ENCODE results near the gene SLC25A5. TPM values are rescaled to one million over a fixed set of nuclear protein-coding genes. Genes with fewer than 3 reads are reported as not detected.
A peak's percentile ranks its signal among the peaks of the same experiment; 100 is the strongest.
"Not testable (repeated sequence)": the region's sequence is repeated elsewhere in the genome, so short reads cannot be mapped to it uniquely, and the experiment has no call there.

SLC25A5 gene
- total RNA-seq, 1 donor, result 165 TPM

GRCh38 chrX:119501511-119502148 lies 33.4 kb downstream of the SLC25A5 start:
- no peaks in the 10 kb centered on the region for H4K20me1 ChIP-seq (ENCODE audit: insufficient read depth, low read length)
- no peak for TF ChIP-seq CTCF (IDR thresholded peaks at IDR 0.05; ENCODE audit: extremely low read depth, low read depth, low read length)
- H3K4me2 ChIP-seq (ENCODE audit: insufficient read depth, low read length), result no peak overlapping the region
- H3K4me1 ChIP-seq (ENCODE audit: insufficient read depth, low read length), result peaks cover 14% of the 10 kb centered on the region
- no peak overlapping the region for H2AFZ ChIP-seq (ENCODE audit: low read length)
- H3K9me3 ChIP-seq (ENCODE audit: low read depth, low read length), result no peaks in the 10 kb centered on the region
- DNase-seq (ENCODE audit: insufficient read length, low spot score, missing footprints), result no peak
- H3K79me2 ChIP-seq (ENCODE audit: insufficient read depth, low read length), result no peaks in the 10 kb centered on the region
- H3K27ac ChIP-seq (ENCODE audit: low read depth, low read length), result no peak overlapping the region
- no peaks in the 10 kb centered on the region for H3K36me3 ChIP-seq (ENCODE audit: insufficient read depth, low read length)
- H3K4me3 ChIP-seq (ENCODE audit: insufficient read depth, low read length), result no peak overlapping the region
- no peaks in the 10 kb centered on the region for H3K27me3 ChIP-seq (ENCODE audit: insufficient read depth, low read length)

GRCh38 chrX:119502727-119503483 lies 34.7 kb downstream of the SLC25A5 start:
- TF ChIP-seq CTCF (IDR thresholded peaks at IDR 0.05; ENCODE audit: extremely low read depth, low read depth, low read length), result no peak
- H2AFZ ChIP-seq (ENCODE audit: low read length), result peak overlapping the region; percentile 47
- H3K79me2 ChIP-seq (ENCODE audit: insufficient read depth, low read length), result no peaks in the 10 kb centered on the region
- no peak overlapping the region for H3K4me3 ChIP-seq (ENCODE audit: insufficient read depth, low read length)
- no peak for DNase-seq (ENCODE audit: insufficient read length, low spot score, missing footprints)
- H3K4me1 ChIP-seq (ENCODE audit: insufficient read depth, low read length), result peaks cover 17% of the 10 kb centered on the region
- H3K27me3 ChIP-seq (ENCODE audit: insufficient read depth, low read length), result no peaks in the 10 kb centered on the region
- no peaks in the 10 kb centered on the region for H3K36me3 ChIP-seq (ENCODE audit: insufficient read depth, low read length)
- no peaks in the 10 kb centered on the region for H4K20me1 ChIP-seq (ENCODE audit: insufficient read depth, low read length)
- peak overlapping the region; percentile 62 for H3K4me2 ChIP-seq (ENCODE audit: insufficient read depth, low read length)
- peak overlapping the region; percentile 50 for H3K27ac ChIP-seq (ENCODE audit: low read depth, low read length)
- H3K9me3 ChIP-seq (ENCODE audit: low read depth, low read length), result no peaks in the 10 kb centered on the region

- Histone ChIP-seq H3K4me3 (ENCODE audit: insufficient read depth, low read length) (no peak overlapping the region), H3K4me2 (ENCODE audit: insufficient read depth, low read length) (peak overlapping the region; percentile 62), H3K9me3 (ENCODE audit: low read depth, low read length) (no peaks in the 10 kb centered on the region), H3K27ac (ENCODE audit: low read depth, low read length) (peak overlapping the region; percentile 50), H3K27me3 (ENCODE audit: insufficient read depth, low read length) (no peaks in the 10 kb centered on the region), H3K79me2 (ENCODE audit: insufficient read depth, low read length) (no peaks in the 10 kb centered on the region), H4K20me1 (ENCODE audit: insufficient read depth, low read length) (no peaks in the 10 kb centered on the region), H3K36me3 (ENCODE audit: insufficient read depth, low read length) (no peaks in the 10 kb centered on the region), H2AFZ (ENCODE audit: low read length) (no peak overlapping the region), H3K4me1 (ENCODE audit: insufficient read depth, low read length) (peaks cover 17% of the 10 kb centered on the region)
- no peak for TF ChIP-seq CTCF (IDR thresholded peaks at IDR 0.05; ENCODE audit: extremely low read depth, low read depth, low read length)
- peak; percentile 83 for DNase-seq (ENCODE audit: insufficient read length, low spot score, missing footprints)
Observed at GRCh38 chrX:119503484-119503861, 35.2 kb downstream of the SLC25A5 start.

GRCh38 chrX:119505145-119505544 lies 36.9 kb downstream of the SLC25A5 start:
- H4K20me1 ChIP-seq (ENCODE audit: insufficient read depth, low read length); H3K9me3 ChIP-seq (ENCODE audit: low read depth, low read length); H3K4me2 ChIP-seq (ENCODE audit: insufficient read depth, low read length); H3K36me3 ChIP-seq (ENCODE audit: insufficient read depth, low read length); H3K79me2 ChIP-seq (ENCODE audit: insufficient read depth, low read length); H3K27me3 ChIP-seq (ENCODE audit: insufficient read depth, low read length); H3K4me3 ChIP-seq (ENCODE audit: insufficient read depth, low read length); H2AFZ ChIP-seq (ENCODE audit: low read length); H3K27ac ChIP-seq (ENCODE audit: low read depth, low read length); DNase-seq (ENCODE audit: insufficient read length, low spot score, missing footprints): not testable (repeated sequence)
- H3K4me1 ChIP-seq (ENCODE audit: insufficient read depth, low read length), result peaks cover 17% of the 10 kb centered on the region
